Ovary (tissue), 3 donors: ENCODE measurements around the gene MX2.

Experiments
- CTCF ChIP-seq, 3 donors: fragments of 450-650 bp in 2 of 3; fragments of 200-600 bp in 1 of 3; IDR thresholded peaks; one replicate each; pipeline versions ENCODE4 v1.5.1 to v1.8.0; 2016 to 2022; ENCODE audit warnings: antibody characterized with exemption in 3 of 3, mild to moderate bottlenecking in 1 of 3
- EP300 ChIP-seq: sonication (generic); formaldehyde crosslinking; IDR thresholded peaks from one replicate; pipeline ENCODE4 v1.6.1; 2017; ENCODE audit warnings: antibody characterized with exemption
- POLR2A ChIP-seq: fragments of 450-650 bp; IDR thresholded peaks from one replicate; pipeline ENCODE4 v1.6.1; 2017; ENCODE audit warnings: antibody characterized with exemption, mild to moderate bottlenecking, moderate library complexity
- donor health status: DM: no; HTN: no; CAD: no.

- TF ChIP-seq POLR2A (no peak), CTCF (IDR thresholded peaks at IDR 0.05) (no peak), EP300 (no peak)
These were observed 18.1 kb downstream of the MX2 start for GRCh38 chr21:41379901-41380300.
